Upper lobe of right lung (tissue), 1 donor: ENCODE data around the gene PCDHGC3. TPM values are rescaled to one million over a fixed set of nuclear protein-coding genes. Genes with fewer than 3 reads are reported as not detected.

Source experiments
- ATAC-seq: fragments of 200-7000 bp; cut with Tn5 transposase; one replicate; pipeline ENCODE4 v1.9.1; 2020; ENCODE audit warnings: mild to moderate bottlenecking, moderate library complexity
- DNase-seq: peaks from one replicate; pipeline ENCODE4 v3.0.0-alpha.2; 2020
- H3K27ac ChIP-seq: fragments of 200-600 bp; one replicate; pipeline ENCODE4 v1.8.0; 2022
- H3K27me3 ChIP-seq: fragments of 200-600 bp; one replicate; pipeline ENCODE4 v1.8.0; 2022; ENCODE audit warnings: mild to moderate bottlenecking
- H3K36me3 ChIP-seq: fragments of 200-600 bp; one replicate; pipeline ENCODE4 v1.8.0; 2022
- H3K4me1 ChIP-seq: fragments of 200-600 bp; one replicate; pipeline ENCODE4 v1.8.0; 2022
- H3K4me3 ChIP-seq: fragments of 200-600 bp; one replicate; pipeline ENCODE4 v1.8.0; 2022; ENCODE audit warnings: mild to moderate bottlenecking
- H3K9me3 ChIP-seq: fragments of 200-600 bp; one replicate; pipeline ENCODE4 v1.8.0; 2022
- intact Hi-C: fragments of 100-400 bp; cut with DNase I; formaldehyde crosslinking; loops from one replicate; pipeline ENCODE4 v1.11.0; 2022
- total RNA-seq: library from RNA; stranded (reverse); fragmentation: NEBNext Ultra II Directional; extraction: Animal tissue kit (Norgen Biotek cat#: 25700); gene quantifications from one replicate; pipeline ENCODE4 v1.2.1, GENCODE V29; 2021
- TF ChIP-seq, protein P1 (sequence below): fragments of 200-600 bp; IDR thresholded peaks from one replicate; pipeline ENCODE4 v1.8.0; 2022; ENCODE audit warnings: antibody characterized with exemption
- donor health status: DM: no; HTN: yes; CAD: no; lungs with severe emphysema.

PCDHGC3 gene
- total RNA-seq, 1 donor from 2014 or later: 109 TPM

DNA sequence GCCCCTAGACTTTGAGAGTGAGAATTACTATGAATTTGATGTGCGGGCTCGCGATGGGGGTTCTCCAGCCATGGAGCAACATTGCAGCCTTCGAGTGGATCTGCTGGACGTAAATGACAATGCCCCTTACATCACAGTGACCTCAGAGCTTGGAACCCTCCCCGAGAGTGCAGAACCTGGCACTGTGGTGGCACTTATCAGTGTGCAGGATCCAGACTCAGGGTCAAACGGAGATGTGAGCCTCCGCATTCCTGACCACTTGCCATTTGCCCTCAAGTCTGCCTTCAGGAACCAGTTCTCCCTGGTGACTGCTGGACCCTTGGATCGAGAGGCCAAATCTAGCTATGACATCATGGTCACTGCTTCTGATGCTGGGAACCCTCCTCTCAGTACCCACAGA lies 10.3 kb downstream of the PCDHGC3 start:
- no peaks in the 10 kb centered on the region for H3K9me3 ChIP-seq
- no peak overlapping the region for H3K4me3 ChIP-seq
- intact Hi-C loops: no loop called here
- peaks cover 12% of the 10 kb centered on the region for H3K4me1 ChIP-seq
- no peak for DNase-seq
- ATAC-seq: no peak
- peaks cover 5% of the 10 kb centered on the region for H3K27me3 ChIP-seq
- H3K27ac ChIP-seq: no peak overlapping the region
- H3K36me3 ChIP-seq: peaks cover 4% of the 10 kb centered on the region
- TF ChIP-seq, protein P1, sequence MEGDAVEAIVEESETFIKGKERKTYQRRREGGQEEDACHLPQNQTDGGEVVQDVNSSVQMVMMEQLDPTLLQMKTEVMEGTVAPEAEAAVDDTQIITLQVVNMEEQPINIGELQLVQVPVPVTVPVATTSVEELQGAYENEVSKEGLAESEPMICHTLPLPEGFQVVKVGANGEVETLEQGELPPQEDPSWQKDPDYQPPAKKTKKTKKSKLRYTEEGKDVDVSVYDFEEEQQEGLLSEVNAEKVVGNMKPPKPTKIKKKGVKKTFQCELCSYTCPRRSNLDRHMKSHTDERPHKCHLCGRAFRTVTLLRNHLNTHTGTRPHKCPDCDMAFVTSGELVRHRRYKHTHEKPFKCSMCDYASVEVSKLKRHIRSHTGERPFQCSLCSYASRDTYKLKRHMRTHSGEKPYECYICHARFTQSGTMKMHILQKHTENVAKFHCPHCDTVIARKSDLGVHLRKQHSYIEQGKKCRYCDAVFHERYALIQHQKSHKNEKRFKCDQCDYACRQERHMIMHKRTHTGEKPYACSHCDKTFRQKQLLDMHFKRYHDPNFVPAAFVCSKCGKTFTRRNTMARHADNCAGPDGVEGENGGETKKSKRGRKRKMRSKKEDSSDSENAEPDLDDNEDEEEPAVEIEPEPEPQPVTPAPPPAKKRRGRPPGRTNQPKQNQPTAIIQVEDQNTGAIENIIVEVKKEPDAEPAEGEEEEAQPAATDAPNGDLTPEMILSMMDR: no peak

DNA sequence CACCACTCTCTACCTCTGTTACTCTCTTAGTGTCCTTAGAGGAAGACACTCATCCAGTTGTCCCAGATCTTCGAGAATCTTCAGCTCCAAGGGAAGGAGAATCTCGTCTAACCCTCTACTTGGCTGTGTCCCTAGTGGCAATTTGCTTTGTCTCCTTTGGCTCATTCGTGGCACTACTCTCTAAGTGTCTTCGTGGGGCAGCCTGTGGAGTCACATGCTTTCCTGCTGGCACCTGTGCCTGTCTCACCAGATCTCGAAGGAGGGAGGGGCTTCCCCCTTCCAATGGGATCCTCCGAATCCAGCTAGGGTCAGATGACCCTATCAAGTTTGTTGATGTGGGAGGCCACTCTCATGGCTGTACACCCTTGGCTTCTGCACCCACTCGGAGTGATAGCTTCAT lies 11.4 kb downstream of the PCDHGC3 start:
- peaks cover 15% of the 10 kb centered on the region for H3K27me3 ChIP-seq
- TF ChIP-seq, protein P1: no peak

DNA sequence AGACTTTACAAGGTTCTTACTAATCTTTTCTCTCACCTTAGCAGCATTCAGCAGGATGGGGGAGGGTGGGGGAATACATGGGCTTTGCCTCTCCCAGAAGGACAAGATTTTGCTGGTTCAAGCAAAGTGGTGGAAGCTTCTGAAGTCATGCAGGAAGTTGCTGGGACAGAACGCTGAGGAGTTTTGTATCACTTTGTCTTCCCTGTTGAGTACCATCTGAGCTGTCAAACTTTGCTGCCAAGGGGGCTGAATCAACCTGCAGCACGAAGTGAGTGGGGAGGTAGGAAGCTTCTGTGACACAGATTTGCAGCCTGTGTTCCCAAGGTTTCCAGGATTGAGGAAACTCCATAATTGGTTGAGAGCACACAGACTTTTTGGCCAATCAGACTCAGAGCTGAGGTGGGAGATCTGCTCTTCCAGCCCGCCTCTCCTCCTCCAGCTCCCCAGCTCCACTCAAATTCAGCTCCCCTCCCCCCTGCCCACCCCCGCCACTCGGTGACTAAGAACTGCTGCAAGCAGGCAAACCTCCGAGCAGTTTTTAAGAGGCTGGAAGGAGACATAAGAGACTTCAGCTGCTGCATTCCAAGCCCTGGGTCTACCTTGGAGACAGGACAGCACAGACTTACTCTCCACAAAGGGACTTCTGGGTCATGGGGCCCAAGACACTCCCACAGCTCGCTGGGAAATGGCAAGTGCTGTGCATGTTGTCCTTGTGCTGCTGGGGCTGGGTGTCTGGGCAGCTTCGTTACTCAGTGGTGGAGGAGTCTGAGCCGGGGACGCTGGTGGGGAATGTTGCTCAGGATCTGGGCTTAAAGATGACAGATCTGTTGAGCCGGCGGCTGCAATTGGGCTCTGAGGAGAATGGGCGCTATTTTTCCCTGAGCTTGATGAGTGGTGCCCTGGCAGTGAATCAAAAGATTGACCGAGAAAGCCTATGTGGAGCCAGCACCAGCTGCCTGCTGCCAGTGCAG lies 13.1 kb downstream of the PCDHGC3 start, which contains the start of gene PCDHGC5:
PCDHGC5 (plus strand) TSS at position 491 of the 971 bp plus-strand sequence; CDS start at position 651, 160 bp downstream.
- Histone ChIP-seq H3K27ac (no peak within 1 kb of the TSS), H3K9me3 (no peaks in the 10 kb centered on the region), H3K4me1 (peaks cover 32% of the 10 kb centered on the region), H3K4me3 (no peak within 1 kb of the TSS), H3K27me3 (peaks cover 18% of the 10 kb centered on the region), H3K36me3 (peaks cover 4% of the 10 kb centered on the region)
- TF ChIP-seq, protein P1: no peak
- intact Hi-C loops: no loop called here
- no peak for DNase-seq
- ATAC-seq: no peak

More for the DNA sequence above, 11.4 kb downstream of the PCDHGC3 start:
- H3K27ac ChIP-seq: no peak overlapping the region
- H3K9me3 ChIP-seq: no peaks in the 10 kb centered on the region
- H3K36me3 ChIP-seq: peaks cover 4% of the 10 kb centered on the region
- ATAC-seq (no peak), DNase-seq (no peak)
- H3K4me3 ChIP-seq: no peak overlapping the region
- intact Hi-C loops: no loop called here
- peaks cover 17% of the 10 kb centered on the region for H3K4me1 ChIP-seq

DNA sequence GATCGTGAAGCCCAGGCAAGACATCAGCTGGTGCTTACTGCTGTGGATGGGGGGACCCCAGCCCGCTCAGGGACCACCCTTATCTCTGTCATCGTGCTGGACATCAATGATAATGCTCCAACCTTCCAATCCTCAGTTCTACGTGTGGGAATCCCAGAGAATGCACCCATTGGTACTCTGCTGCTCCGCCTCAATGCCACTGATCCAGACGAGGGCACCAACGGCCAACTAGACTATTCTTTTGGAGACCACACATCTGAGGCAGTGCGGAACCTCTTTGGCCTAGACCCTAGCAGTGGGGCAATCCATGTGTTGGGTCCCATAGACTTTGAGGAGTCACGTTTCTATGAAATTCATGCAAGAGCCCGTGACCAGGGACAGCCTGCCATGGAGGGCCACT lies 14.1 kb downstream of the PCDHGC3 start:
- peaks cover 4% of the 10 kb centered on the region for H3K36me3 ChIP-seq

DNA sequence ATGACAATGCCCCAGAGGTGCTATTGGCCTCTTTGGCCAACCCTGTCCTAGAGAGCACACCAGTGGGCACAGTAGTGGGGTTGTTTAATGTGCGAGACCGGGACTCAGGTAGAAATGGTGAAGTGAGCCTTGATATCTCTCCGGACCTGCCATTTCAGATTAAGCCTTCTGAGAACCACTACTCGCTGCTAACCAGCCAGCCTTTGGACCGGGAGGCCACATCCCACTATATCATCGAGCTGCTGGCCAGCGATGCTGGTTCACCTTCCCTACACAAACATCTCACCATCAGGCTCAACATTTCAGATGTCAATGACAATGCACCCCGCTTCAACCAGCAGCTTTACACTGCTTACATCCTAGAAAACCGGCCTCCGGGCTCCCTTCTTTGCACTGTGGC lies 14.5 kb downstream of the PCDHGC3 start:
- TF ChIP-seq, protein P1: no peak
- no peak for DNase-seq
- H3K4me1 ChIP-seq: peaks cover 31% of the 10 kb centered on the region
- H3K4me3 ChIP-seq: no peak overlapping the region
- peaks cover 12% of the 10 kb centered on the region for H3K27me3 ChIP-seq
- no peak overlapping the region for H3K27ac ChIP-seq
- ATAC-seq: no peak
- H3K36me3 ChIP-seq: peaks cover 4% of the 10 kb centered on the region
- intact Hi-C loops: no loop called here
- H3K9me3 ChIP-seq: no peaks in the 10 kb centered on the region

More for the DNA sequence above, 14.1 kb downstream of the PCDHGC3 start:
- intact Hi-C loops: no loop called here
- TF ChIP-seq, protein P1: no peak
- H3K4me3 ChIP-seq: no peak overlapping the region
- peaks cover 31% of the 10 kb centered on the region for H3K4me1 ChIP-seq
- no peak overlapping the region for H3K27ac ChIP-seq
- no peak for ATAC-seq
- DNase-seq: no peak
- no peaks in the 10 kb centered on the region for H3K9me3 ChIP-seq
- peaks cover 14% of the 10 kb centered on the region for H3K27me3 ChIP-seq
